Activated CD4-positive, alpha-beta T cell treated with anti-CD3 and anti-CD28 coated beads for 48 hours (primary cell): Measurements from ENCODE around the gene ZMYM3.

Experiments
- DNase-seq: peaks from one replicate; pipeline ENCODE4 v3.0.0-alpha.2; 2020

Gene ZMYM3

GRCh38 chrX:71199252-71200008 is 54.5 kb downstream of the ZMYM3 start:
- DNase-seq = no peak

GRCh38 chrX:71198066-71198465 is 55.9 kb downstream of the ZMYM3 start:
- no peak for DNase-seq

- DNase-seq = no peak
These were observed 57.8 kb downstream of the ZMYM3 start for GRCh38 chrX:71195964-71196649.

GRCh38 chrX:71191248-71191647 is 62.7 kb downstream of the ZMYM3 start:
- no peak for DNase-seq
